Natural killer cell treated with Interleukin-12 subunit alpha and Interleukin-12 subunit beta and Interleukin-15 and Interleukin-18, amount 100 ng/mL, for 72 hours (primary cell): ENCODE measurements around the gene HDGFL2. TPM values are rescaled to one million over a fixed set of nuclear protein-coding genes. Genes with fewer than 3 reads are reported as not detected.

ENCODE experiments used
- ATAC-seq, 2 donors: fragments of 150-1000 bp; cut with Tn5 transposase in 1 of 2; sonication (Bioruptor Pico), chemical (Tn5 transposase) in 1 of 2; 2 replicates each; pipeline ENCODE4 v1.10.0; 2021
- DNase-seq: peaks from one replicate; pipeline ENCODE4 v3.0.0; 2022; ENCODE audit warnings: low spot score
- H3K27ac Mint-ChIP-seq, 2 donors: 1 replicate in 1 of 2; 2 replicates in 1 of 2; pipeline ENCODE4 v1.8.0; 2022; ENCODE audit warnings: mixed read lengths in 2 of 2, mild to moderate bottlenecking in 1 of 2, moderate library complexity in 1 of 2
- H3K27me3 Mint-ChIP-seq, 2 donors: 1 replicate in 1 of 2; 2 replicates in 1 of 2; pipeline ENCODE4 v1.8.0; 2022; ENCODE audit warnings: mixed read lengths in 2 of 2
- H3K36me3 Mint-ChIP-seq: one replicate; pipeline ENCODE4 v1.8.0; 2022; ENCODE audit warnings: mixed read lengths
- H3K4me1 Mint-ChIP-seq, 2 donors: 1 replicate in 1 of 2; 2 replicates in 1 of 2; pipeline ENCODE4 v1.8.0; 2022; ENCODE audit warnings: low read depth in 2 of 2, mixed read lengths in 2 of 2, mild to moderate bottlenecking in 1 of 2
- H3K4me3 Mint-ChIP-seq: one replicate; pipeline ENCODE4 v1.8.0; 2022; ENCODE audit warnings: mixed read lengths
- H3K9me3 Mint-ChIP-seq: 2 replicates; pipeline ENCODE4 v1.8.0; 2022; ENCODE audit warnings: mixed read lengths
- total RNA-seq, 2 donors: library from RNA; stranded (reverse); gene quantifications; one replicate each; pipeline ENCODE4 v1.2.3, GENCODE V29; 2022

Gene HDGFL2
- total RNA-seq, 2 donors from 2014 or later = 43.3 to 47.6 TPM

DNA sequence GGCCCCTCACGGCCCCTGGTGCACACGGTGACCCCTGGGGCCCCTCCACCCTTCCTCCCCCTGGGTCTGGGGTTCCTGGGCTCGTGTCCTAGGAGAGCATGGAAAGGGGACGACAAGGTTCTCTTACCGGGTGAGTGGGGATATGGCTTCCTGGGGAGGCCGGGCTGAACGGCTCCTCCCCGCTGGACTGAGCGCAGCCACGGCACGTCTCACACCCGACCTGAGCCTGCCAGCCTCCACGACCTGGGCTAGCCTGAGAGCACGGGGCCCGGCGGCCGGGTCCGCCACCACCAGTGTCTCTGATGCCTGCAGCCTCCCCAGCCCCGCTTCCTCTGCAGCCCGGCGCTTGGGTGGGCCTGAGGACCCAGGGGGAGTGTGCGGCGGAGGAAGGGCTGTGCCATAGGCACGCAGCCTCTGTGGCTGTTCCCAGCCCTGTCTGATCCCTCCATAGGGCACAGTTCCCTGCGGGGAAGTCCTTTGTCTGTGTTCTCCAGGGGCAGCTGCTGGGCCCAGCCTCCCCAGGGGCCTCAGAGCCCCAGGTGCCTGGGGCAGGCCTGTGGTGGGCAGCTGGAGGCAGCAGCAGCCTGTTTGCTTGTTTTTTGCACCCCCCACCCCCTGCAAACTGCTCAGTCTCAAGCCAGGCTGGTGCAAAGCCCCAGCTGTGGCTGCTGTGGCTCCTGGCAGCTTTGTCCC, 31.2 kb downstream of the HDGFL2 start:
- H3K9me3 Mint-ChIP-seq = no peaks in the 10 kb centered on the region
- ATAC-seq = no peak
- H3K27ac Mint-ChIP-seq = no peak overlapping the region
- no peak overlapping the region for H3K4me3 Mint-ChIP-seq
- no peaks in the 10 kb centered on the region for H3K36me3 Mint-ChIP-seq
- peaks cover 8 to 13% of the 10 kb centered on the region in 2 donors for H3K4me1 Mint-ChIP-seq
- DNase-seq = no peak
- H3K27me3 Mint-ChIP-seq = no peaks in the 10 kb centered on the region

DNA sequence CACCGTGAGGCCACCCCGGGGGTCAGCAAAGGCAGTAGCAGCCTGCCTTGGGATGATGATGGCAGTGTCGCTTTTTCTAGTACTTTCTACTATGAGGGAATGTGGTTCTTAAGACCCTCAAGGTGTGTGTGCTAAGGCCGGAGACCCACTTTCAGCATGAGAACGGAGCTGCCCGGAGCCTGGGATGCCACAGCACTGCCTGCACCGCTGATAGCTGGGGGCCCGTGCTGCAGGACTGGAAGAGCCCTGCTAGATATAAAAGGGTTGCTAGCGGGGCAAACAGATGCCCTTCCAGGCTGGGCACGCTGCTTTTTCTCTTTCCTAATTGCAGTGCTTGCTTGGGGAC, 31.7 kb downstream of the HDGFL2 start:
- no peak overlapping the region for H3K27ac Mint-ChIP-seq
- no peaks in the 10 kb centered on the region for H3K36me3 Mint-ChIP-seq
- no peak overlapping the region for H3K4me3 Mint-ChIP-seq
- no peaks in the 10 kb centered on the region for H3K9me3 Mint-ChIP-seq
- no peak for DNase-seq
- ATAC-seq = no peak
- H3K27me3 Mint-ChIP-seq = no peaks in the 10 kb centered on the region
- peaks cover 8 to 13% of the 10 kb centered on the region in 2 donors for H3K4me1 Mint-ChIP-seq

DNA sequence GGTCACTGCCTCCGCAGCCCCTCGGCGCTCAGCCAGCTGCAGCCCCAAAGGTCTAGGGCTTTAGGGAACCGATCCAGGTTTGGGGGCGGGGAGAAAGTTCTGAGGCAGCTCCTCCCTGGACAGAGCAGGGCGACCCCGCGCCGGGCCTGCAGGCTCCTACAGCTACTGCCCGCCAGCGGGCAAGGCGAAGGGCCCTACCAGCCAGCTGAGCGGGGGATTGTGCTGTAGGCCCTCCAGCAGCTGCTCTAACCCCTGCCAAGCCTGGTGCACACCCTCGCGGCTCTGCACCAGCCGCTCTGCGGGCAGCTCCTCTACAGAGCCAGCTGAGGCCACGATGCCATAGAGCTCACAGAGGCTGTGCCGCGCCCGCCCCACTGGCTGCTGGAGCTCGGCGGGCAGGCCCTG, 32.2 kb downstream of the HDGFL2 start:
- Mint-ChIP-seq H3K9me3 (no peaks in the 10 kb centered on the region), H3K27ac (no peak overlapping the region), H3K36me3 (no peaks in the 10 kb centered on the region), H3K27me3 (no peaks in the 10 kb centered on the region), H3K4me3 (no peak overlapping the region), H3K4me1 (peaks cover 8 to 13% of the 10 kb centered on the region in 2 donors)
- DNase-seq = no peak
- ATAC-seq = no peak

DNA sequence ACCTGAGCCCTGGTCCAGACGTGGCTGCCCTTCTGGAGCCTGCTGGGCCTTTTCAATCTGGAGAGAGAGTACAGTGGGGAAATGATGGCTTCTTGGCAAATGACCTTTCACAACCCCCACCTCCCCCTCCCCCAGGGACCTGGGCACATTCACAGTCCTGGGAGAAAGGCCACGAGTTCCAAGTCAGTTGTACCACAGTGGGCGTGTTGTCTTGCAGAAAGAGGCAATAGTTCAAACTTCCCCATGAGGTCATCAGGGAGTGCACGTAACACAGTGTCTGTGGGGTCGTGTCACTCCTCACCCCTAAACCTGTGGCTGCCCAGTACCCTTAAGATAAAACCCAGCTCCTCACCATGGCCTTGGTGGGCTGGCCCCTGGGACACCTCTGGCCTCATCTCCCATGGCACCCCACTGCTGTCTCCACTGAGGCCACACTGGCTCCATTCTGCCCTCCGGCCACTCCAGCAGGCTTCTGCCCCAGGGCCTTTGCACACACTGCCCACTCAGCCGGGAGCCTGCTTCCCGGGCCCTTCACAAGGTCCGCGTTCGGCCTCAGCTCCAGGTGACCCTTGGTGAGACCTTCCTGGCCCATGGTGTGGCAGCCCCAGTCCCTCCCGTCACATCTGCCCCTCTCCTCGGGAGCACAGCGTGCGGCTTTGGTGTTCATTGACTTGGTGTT, 32.9 kb downstream of the HDGFL2 start:
- Mint-ChIP-seq H3K36me3 (no peaks in the 10 kb centered on the region), H3K4me1 (peaks cover 8 to 13% of the 10 kb centered on the region in 2 donors), H3K27me3 (no peaks in the 10 kb centered on the region), H3K4me3 (no peak overlapping the region), H3K27ac (no peak overlapping the region), H3K9me3 (no peaks in the 10 kb centered on the region)
- ATAC-seq (peak in 1 of 2 donors; percentile 30), DNase-seq (no peak)

DNA sequence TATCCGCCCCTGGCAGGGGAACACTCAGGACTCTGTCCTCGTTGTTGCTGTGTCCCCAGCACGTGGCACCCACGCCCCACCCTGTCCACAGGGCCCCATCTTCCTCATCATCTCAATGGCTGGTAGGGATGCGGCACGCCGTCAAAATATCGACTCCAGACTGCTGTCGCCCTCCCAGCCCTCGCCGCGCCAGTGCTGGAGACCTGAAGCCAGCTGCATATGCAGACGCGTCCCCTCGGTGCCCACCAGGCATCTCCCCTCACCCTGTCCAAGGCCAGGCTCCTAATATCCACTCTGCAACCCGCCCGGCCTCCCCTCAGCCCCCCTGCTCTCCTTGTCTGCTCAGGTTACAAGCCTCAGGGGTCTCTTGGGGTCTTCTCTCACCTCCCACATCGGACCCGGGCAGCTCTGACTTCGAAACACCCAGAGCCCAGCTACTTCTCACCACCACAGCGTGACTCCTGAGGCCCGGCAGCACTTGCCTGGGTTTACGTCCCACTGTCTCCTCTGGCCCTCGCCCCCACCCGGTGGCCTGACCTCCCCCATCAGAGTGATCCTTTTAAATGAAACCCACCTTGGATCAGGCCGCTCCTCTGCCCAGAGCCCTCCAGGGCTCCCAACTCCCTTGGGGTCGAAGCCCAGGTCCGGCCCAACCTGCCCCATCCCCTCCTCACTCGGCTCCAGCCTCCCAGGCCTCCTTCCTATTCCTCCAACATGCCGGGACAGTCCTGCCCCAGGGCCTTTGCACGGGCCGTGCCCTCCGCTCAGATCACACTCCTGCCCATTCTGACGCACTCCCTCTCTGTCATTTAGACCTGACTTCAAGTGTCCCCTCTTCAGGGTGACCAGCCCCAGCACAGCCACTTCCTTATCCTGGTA, 33.7 kb downstream of the HDGFL2 start:
- no peak for ATAC-seq
- Mint-ChIP-seq H3K27me3 (no peaks in the 10 kb centered on the region), H3K9me3 (no peaks in the 10 kb centered on the region), H3K27ac (peak overlapping the region in 1 of 2 donors; percentile 6), H3K36me3 (no peaks in the 10 kb centered on the region), H3K4me1 (peaks cover 8 to 13% of the 10 kb centered on the region in 2 donors), H3K4me3 (no peak overlapping the region)
- no peak for DNase-seq

DNA sequence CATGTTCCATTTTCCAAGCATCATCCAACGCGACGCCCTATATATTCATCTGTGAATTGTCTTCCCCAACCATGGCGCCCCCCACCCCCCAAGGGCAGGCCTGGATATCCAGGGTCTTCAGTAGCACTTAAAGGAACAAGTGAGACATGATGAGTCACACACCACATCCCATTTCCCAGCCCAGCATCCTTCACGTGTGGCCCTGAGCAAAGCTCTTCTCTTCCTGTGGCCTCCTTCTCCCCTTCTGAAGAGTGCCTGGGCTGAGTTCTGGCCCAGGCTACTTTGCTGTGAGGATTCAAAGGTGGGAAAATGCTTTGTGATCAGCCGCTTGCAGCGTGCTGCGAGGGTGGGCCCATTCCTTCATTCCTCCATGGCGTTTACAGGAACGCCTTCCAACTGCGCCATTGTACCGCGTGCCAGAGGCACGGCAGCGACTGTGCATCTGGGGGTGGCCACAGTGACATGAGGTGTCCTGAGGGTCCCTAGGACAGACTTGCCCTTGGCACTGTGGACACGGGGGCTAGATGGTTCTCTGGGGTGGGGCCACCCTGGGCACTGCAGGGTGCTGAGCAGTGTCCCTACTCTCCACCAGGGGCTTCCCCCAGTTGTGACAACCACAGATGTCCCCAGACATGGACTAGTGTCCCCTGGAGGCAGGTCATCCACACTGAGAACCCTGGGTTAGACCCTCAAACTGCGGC, 34.5 kb downstream of the HDGFL2 start:
- DNase-seq = no peak
- Mint-ChIP-seq H3K36me3 (no peaks in the 10 kb centered on the region), H3K4me3 (no peak overlapping the region), H3K27ac (peak overlapping the region in 1 of 2 donors; percentile 6), H3K4me1 (peaks cover 8 to 13% of the 10 kb centered on the region in 2 donors), H3K9me3 (no peaks in the 10 kb centered on the region), H3K27me3 (no peaks in the 10 kb centered on the region)
- peak in 1 of 2 donors; percentile 28 for ATAC-seq

DNA sequence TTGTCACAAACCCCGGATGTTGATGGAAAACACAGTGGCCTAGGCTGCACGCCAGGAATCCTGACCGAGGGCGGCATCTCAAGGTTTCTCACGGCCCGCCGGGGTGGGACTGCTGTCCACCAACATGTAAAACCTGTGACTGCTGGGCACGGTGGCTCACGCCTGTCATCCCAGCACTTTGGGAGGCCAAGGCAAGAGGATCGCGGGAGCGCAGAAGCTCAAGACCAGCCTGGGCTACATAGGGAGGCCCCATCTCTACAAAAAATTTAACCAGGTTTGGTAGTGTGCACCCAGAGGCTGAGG, 35.0 kb downstream of the HDGFL2 start:
- Mint-ChIP-seq H3K4me3 (no peak overlapping the region), H3K9me3 (no peaks in the 10 kb centered on the region), H3K36me3 (no peaks in the 10 kb centered on the region), H3K27ac (no peak overlapping the region), H3K27me3 (no peaks in the 10 kb centered on the region), H3K4me1 (peaks cover 8 to 13% of the 10 kb centered on the region in 2 donors)
- ATAC-seq (no peak), DNase-seq (no peak)

DNA sequence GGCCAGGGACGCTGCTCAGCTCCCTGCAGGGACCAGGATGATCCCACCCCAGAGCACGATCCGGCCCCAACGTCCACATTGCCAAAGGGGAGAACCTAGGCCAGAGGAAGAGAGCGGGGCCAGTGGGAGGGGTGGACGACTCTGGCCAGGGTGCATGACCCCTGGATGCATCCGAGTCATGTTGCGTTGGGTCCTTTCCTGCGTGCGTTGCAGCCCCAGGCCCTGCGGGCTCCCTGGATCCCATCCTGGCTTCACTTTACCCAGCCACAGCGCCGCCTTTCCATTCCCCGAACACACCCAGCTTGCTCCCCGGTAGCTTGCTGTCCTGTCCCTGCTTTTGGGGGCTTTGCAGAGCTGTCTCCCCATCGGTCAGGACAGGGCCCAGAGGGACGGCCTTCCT, 35.7 kb downstream of the HDGFL2 start:
- ATAC-seq (no peak), DNase-seq (no peak)
- H3K9me3 Mint-ChIP-seq = no peaks in the 10 kb centered on the region
- no peaks in the 10 kb centered on the region for H3K27me3 Mint-ChIP-seq
- no peaks in the 10 kb centered on the region for H3K36me3 Mint-ChIP-seq
- H3K4me3 Mint-ChIP-seq = no peak overlapping the region
- H3K4me1 Mint-ChIP-seq = peaks cover 8 to 13% of the 10 kb centered on the region in 2 donors
- H3K27ac Mint-ChIP-seq = no peak overlapping the region

DNA sequence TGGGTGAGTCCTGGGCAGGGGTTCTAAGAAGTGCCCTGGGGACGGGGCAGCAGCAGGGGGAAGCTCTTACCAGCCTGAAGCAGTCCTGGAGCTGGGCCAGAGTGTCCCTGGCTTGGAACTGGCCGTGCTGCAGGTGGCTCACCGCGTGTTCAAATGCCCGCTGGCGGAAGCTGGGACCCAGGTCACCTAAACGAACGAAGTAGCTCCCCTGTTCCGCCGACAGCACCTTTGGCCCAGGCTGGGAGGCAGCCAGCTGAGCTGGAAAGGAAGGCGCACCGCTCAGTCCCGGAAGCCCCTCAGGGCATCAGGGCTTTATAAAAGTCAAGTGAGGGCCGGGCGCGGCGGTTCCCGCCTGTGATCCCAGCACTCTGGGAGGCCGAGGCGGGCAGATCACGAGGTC, 36.6 kb downstream of the HDGFL2 start:
- Mint-ChIP-seq H3K4me3 (no peak overlapping the region), H3K4me1 (peaks cover 8 to 13% of the 10 kb centered on the region in 2 donors), H3K27ac (no peak overlapping the region), H3K36me3 (no peaks in the 10 kb centered on the region), H3K27me3 (no peaks in the 10 kb centered on the region), H3K9me3 (no peaks in the 10 kb centered on the region)
- ATAC-seq = no peak
- DNase-seq = no peak

DNA sequence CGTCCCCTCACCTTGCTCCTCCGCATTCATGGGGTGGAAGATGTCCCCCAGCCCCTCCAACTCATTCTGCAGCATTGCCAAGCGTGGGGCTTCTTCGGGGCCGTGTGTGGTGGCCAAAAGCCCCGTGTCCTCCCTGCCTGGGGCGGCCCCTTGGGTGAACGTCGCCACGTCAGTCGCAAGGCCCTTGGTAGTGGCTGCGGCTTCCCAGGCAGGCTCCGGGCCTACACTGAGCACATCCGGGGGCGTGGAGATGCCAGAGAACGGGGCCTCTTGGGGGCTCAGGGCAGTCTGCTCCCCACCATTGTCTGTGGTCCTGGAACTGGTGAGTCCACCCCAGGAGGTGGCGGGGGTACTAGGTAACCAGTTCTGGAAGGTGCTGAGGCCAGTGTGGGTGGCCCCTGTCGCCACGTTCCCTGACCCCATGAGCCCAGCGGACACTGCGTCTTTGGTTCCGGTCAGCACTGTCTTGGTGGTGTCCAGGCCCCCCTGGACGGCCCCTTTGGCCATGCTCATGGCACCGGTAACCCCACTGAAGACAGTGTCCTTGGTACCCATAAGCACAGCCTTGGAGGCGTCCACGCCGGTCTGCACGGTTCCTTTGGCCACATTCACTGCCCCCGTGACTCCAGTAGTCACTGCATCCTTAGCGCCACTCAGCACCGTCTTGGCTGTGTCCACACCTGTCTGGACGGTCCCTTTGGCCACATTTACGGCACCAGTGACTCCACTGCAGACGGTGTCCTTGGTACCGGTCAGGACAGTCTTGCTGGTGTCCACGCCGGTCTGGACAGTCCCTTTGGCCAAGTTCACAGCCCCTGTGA, 38.5 kb downstream of the HDGFL2 start:
- Mint-ChIP-seq H3K27ac (no peak overlapping the region), H3K4me3 (no peak overlapping the region), H3K9me3 (no peaks in the 10 kb centered on the region), H3K4me1 (peaks cover 8 to 10% of the 10 kb centered on the region in 2 donors), H3K36me3 (no peaks in the 10 kb centered on the region), H3K27me3 (no peaks in the 10 kb centered on the region)
- no peak for ATAC-seq
- no peak for DNase-seq

DNA sequence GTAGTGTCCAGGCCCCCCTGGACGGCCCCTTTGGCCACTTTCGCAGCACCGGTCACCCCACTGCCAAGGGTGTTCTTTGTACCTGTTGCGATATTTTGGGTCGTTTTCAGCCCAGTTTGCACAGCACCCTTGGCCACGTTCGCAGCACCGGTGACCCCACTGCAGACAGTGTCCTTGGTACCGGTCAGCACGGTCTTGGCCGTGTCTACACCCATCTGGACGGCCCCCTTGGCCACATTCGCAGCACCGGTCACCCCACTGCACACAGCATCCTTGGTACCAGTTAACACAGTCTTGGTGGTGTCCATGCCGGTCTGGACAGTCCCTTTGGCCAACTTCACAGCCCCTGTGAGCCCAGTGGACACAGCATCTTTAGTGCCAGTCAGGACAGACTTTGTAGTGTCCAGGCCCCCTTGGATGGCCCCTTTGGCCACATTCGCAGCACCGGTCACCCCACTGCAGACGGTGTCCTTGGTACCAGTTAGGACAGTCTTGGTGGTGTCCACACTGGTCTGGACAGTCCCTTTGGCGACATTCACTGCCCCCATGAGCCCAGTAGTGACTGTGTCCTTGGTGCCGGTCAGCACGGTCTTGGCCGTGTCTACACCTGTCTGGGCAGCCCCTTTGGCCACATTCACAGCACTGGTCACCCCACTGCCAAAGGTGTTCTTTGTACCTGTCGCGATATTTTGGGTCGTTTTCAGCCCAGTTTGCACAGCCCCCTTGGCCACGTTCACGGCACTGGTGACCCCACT, 39.4 kb downstream of the HDGFL2 start:
- H3K9me3 Mint-ChIP-seq = no peaks in the 10 kb centered on the region
- H3K4me3 Mint-ChIP-seq = no peak overlapping the region
- peaks cover 3 to 4% of the 10 kb centered on the region in 2 donors for H3K4me1 Mint-ChIP-seq
- H3K27me3 Mint-ChIP-seq = no peaks in the 10 kb centered on the region
- DNase-seq (no peak), ATAC-seq (no peak)
- no peaks in the 10 kb centered on the region for H3K36me3 Mint-ChIP-seq
- no peak overlapping the region for H3K27ac Mint-ChIP-seq

DNA sequence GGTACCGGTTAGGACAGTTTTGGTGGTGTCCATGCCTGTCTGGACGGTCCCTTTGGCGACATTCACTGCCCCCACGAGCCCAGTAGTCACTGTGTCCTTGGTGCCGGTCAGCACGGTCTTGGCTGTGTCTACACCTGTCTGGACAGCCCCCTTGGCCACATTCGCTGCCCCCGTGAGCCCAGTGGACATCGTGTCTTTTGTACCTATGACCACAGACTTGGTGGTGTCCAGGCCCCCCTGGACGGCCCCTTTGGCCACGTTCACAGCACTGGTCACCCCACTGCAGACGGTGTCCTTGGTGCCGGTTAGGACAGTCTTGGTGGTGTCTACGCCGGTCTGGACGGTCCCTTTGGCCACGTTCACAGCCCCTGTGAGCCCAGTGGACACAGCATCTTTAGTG, 40.0 kb downstream of the HDGFL2 start:
- no peaks in the 10 kb centered on the region for H3K4me1 Mint-ChIP-seq
- ATAC-seq (no peak), DNase-seq (no peak)
- H3K4me3 Mint-ChIP-seq = no peak overlapping the region
- no peaks in the 10 kb centered on the region for H3K27me3 Mint-ChIP-seq
- H3K36me3 Mint-ChIP-seq = no peaks in the 10 kb centered on the region
- H3K27ac Mint-ChIP-seq = no peak overlapping the region
- H3K9me3 Mint-ChIP-seq = no peaks in the 10 kb centered on the region
